Measurements from ENCODE around the gene GNG7. TPM values are rescaled to one million over a fixed set of nuclear protein-coding genes. Genes with fewer than 3 reads are reported as not detected.
A peak's percentile ranks its signal among the peaks of the same experiment; 100 is the strongest.

GNG7 gene
- total and polyA plus RNA-seq, 10 of the 15 experiments (the other 5 are each of a cell fraction or from before 2014, with no cell fraction given) = 1.9 to 13.6 (median 6.5) TPM

DNA sequence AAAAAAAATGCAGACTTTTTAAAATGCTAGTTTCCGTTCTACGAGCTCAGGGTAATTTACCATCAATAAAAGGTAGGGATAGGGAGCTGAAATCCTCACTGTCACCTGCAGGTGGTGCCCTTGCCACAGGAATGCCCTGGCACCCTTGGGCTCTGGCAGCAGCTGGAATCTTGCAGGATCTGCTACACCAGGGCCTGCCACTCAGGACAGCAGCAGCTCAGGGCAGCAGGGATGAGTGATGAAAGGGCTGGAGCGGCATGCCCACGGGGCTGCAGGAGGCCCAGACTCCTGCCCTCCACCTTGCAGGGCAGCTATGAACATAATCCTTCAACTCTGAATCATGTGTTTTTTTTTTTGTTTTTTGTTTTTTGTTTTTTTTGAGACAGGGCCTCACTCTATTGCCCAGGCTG, 54.0 kb downstream of the GNG7 start (continued):
- TF ChIP-seq, protein P1, sequence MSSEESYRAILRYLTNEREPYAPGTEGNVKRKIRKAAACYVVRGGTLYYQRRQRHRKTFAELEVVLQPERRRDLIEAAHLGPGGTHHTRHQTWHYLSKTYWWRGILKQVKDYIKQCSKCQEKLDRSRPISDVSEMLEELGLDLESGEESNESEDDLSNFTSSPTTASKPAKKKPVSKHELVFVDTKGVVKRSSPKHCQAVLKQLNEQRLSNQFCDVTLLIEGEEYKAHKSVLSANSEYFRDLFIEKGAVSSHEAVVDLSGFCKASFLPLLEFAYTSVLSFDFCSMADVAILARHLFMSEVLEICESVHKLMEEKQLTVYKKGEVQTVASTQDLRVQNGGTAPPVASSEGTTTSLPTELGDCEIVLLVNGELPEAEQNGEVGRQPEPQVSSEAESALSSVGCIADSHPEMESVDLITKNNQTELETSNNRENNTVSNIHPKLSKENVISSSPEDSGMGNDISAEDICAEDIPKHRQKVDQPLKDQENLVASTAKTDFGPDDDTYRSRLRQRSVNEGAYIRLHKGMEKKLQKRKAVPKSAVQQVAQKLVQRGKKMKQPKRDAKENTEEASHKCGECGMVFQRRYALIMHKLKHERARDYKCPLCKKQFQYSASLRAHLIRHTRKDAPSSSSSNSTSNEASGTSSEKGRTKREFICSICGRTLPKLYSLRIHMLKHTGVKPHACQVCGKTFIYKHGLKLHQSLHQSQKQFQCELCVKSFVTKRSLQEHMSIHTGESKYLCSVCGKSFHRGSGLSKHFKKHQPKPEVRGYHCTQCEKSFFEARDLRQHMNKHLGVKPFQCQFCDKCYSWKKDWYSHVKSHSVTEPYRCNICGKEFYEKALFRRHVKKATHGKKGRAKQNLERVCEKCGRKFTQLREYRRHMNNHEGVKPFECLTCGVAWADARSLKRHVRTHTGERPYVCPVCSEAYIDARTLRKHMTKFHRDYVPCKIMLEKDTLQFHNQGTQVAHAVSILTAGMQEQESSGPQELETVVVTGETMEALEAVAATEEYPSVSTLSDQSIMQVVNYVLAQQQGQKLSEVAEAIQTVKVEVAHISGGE (CRISPR knock-in tag; IDR thresholded peaks at IDR 0.05) = no peak
- TF ChIP-seq, protein P2, sequence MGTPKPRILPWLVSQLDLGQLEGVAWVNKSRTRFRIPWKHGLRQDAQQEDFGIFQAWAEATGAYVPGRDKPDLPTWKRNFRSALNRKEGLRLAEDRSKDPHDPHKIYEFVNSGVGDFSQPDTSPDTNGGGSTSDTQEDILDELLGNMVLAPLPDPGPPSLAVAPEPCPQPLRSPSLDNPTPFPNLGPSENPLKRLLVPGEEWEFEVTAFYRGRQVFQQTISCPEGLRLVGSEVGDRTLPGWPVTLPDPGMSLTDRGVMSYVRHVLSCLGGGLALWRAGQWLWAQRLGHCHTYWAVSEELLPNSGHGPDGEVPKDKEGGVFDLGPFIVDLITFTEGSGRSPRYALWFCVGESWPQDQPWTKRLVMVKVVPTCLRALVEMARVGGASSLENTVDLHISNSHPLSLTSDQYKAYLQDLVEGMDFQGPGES (IDR thresholded peaks at IDR 0.05) = no peak
- no peak for TF ChIP-seq EGR1 (IDR thresholded peaks at IDR 0.05; ENCODE audit: borderline replicate concordance in 1 of 2, low read depth in 2 of 2, low read length in 2 of 2)
- TF ChIP-seq EP300 (IDR thresholded peaks at IDR 0.05; ENCODE audit: borderline replicate concordance in 1 of 2, control insufficient read depth in 1 of 2, low read depth in 2 of 2, low read length in 2 of 2) = no peak
- 0 out of 2 replicates have a peak, but pooled peaks have one; percentile 37 for TF ChIP-seq HDGF (IDR thresholded peaks at IDR 0.05)
- no peak for TF ChIP-seq CREB1 (IDR thresholded peaks at IDR 0.05; ENCODE audit: low read depth)
- TF ChIP-seq CEBPB (IDR thresholded peaks at IDR 0.05; ENCODE audit: borderline replicate concordance in 1 of 2, low read depth in 2 of 2, low read length in 2 of 2) = no peak
- TF ChIP-seq, protein P3, sequence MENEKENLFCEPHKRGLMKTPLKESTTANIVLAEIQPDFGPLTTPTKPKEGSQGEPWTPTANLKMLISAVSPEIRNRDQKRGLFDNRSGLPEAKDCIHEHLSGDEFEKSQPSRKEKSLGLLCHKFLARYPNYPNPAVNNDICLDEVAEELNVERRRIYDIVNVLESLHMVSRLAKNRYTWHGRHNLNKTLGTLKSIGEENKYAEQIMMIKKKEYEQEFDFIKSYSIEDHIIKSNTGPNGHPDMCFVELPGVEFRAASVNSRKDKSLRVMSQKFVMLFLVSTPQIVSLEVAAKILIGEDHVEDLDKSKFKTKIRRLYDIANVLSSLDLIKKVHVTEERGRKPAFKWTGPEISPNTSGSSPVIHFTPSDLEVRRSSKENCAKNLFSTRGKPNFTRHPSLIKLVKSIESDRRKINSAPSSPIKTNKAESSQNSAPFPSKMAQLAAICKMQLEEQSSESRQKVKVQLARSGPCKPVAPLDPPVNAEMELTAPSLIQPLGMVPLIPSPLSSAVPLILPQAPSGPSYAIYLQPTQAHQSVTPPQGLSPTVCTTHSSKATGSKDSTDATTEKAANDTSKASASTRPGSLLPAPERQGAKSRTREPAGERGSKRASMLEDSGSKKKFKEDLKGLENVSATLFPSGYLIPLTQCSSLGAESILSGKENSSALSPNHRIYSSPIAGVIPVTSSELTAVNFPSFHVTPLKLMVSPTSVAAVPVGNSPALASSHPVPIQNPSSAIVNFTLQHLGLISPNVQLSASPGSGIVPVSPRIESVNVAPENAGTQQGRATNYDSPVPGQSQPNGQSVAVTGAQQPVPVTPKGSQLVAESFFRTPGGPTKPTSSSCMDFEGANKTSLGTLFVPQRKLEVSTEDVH (IDR thresholded peaks at IDR 0.05; ENCODE audit: low read depth, partially characterized antibody) = no peak
- TF ChIP-seq HDAC6 (IDR thresholded peaks at IDR 0.05; ENCODE audit: unreplicated experiment) = no peak
- TF ChIP-seq, protein P4, sequence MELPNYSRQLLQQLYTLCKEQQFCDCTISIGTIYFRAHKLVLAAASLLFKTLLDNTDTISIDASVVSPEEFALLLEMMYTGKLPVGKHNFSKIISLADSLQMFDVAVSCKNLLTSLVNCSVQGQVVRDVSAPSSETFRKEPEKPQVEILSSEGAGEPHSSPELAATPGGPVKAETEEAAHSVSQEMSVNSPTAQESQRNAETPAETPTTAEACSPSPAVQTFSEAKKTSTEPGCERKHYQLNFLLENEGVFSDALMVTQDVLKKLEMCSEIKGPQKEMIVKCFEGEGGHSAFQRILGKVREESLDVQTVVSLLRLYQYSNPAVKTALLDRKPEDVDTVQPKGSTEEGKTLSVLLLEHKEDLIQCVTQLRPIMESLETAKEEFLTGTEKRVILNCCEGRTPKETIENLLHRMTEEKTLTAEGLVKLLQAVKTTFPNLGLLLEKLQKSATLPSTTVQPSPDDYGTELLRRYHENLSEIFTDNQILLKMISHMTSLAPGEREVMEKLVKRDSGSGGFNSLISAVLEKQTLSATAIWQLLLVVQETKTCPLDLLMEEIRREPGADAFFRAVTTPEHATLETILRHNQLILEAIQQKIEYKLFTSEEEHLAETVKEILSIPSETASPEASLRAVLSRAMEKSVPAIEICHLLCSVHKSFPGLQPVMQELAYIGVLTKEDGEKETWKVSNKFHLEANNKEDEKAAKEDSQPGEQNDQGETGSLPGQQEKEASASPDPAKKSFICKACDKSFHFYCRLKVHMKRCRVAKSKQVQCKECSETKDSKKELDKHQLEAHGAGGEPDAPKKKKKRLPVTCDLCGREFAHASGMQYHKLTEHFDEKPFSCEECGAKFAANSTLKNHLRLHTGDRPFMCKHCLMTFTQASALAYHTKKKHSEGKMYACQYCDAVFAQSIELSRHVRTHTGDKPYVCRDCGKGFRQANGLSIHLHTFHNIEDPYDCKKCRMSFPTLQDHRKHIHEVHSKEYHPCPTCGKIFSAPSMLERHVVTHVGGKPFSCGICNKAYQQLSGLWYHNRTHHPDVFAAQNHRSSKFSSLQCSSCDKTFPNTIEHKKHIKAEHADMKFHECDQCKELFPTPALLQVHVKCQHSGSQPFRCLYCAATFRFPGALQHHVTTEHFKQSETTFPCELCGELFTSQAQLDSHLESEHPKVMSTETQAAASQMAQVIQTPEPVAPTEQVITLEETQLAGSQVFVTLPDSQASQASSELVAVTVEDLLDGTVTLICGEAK (IDR thresholded peaks at IDR 0.05; ENCODE audit: borderline replicate concordance) = no peak
- TF ChIP-seq, protein P5, sequence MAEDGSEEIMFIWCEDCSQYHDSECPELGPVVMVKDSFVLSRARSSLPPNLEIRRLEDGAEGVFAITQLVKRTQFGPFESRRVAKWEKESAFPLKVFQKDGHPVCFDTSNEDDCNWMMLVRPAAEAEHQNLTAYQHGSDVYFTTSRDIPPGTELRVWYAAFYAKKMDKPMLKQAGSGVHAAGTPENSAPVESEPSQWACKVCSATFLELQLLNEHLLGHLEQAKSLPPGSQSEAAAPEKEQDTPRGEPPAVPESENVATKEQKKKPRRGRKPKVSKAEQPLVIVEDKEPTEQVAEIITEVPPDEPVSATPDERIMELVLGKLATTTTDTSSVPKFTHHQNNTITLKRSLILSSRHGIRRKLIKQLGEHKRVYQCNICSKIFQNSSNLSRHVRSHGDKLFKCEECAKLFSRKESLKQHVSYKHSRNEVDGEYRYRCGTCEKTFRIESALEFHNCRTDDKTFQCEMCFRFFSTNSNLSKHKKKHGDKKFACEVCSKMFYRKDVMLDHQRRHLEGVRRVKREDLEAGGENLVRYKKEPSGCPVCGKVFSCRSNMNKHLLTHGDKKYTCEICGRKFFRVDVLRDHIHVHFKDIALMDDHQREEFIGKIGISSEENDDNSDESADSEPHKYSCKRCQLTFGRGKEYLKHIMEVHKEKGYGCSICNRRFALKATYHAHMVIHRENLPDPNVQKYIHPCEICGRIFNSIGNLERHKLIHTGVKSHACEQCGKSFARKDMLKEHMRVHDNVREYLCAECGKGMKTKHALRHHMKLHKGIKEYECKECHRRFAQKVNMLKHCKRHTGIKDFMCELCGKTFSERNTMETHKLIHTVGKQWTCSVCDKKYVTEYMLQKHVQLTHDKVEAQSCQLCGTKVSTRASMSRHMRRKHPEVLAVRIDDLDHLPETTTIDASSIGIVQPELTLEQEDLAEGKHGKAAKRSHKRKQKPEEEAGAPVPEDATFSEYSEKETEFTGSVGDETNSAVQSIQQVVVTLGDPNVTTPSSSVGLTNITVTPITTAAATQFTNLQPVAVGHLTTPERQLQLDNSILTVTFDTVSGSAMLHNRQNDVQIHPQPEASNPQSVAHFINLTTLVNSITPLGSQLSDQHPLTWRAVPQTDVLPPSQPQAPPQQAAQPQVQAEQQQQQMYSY (CRISPR knock-in tag; IDR thresholded peaks at IDR 0.05) = no peak
- peak; percentile 8 to 49; a peak in 1 of 4 replicates for TF ChIP-seq BHLHE40 (IDR thresholded peaks at IDR 0.05; ENCODE audit: borderline replicate concordance in 1 of 2, low read depth in 2 of 2, low read length in 1 of 2)
- TF ChIP-seq ZSCAN29 (IDR thresholded peaks at IDR 0.05) = no peak

Measured in GM12878 (cell line).